WI38 (cell line): Measurements from ENCODE around the gene SCP2.

ENCODE experiments used
- H3K4me3 ChIP-seq: 2 replicates; pipeline ENCODE4 v1.5.1; 2011; ENCODE audit warnings: low read depth, mild to moderate bottlenecking, control low read depth, low read length
- TF ChIP-seq, protein P1 (sequence below): IDR thresholded peaks from 2 replicates; pipeline ENCODE4 v1.5.1; 2012; ENCODE audit warnings: low read depth, mild to moderate bottlenecking, control low read depth, low read length

The SCP2 gene

DNA sequence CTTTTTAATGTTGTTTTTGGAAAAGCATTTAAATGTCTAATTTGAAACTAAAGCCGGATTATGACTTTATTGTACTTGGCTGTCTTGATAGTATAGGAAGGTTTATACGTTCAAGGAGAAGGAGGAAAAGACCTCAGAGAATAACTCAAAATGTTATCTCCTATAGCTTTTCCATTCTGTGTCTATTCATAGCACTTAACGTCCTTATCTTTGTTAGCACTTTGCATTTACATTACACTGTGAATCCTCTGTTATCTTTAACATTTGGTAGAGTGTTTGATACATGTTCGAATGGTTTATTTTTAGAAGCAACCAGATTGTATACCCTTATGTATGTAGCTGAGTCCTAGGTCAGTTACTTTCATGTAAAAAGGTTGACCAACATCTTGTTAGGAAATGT, 84.1 kb downstream of the SCP2 start:
- TF ChIP-seq, protein P1, sequence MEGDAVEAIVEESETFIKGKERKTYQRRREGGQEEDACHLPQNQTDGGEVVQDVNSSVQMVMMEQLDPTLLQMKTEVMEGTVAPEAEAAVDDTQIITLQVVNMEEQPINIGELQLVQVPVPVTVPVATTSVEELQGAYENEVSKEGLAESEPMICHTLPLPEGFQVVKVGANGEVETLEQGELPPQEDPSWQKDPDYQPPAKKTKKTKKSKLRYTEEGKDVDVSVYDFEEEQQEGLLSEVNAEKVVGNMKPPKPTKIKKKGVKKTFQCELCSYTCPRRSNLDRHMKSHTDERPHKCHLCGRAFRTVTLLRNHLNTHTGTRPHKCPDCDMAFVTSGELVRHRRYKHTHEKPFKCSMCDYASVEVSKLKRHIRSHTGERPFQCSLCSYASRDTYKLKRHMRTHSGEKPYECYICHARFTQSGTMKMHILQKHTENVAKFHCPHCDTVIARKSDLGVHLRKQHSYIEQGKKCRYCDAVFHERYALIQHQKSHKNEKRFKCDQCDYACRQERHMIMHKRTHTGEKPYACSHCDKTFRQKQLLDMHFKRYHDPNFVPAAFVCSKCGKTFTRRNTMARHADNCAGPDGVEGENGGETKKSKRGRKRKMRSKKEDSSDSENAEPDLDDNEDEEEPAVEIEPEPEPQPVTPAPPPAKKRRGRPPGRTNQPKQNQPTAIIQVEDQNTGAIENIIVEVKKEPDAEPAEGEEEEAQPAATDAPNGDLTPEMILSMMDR: no peak
- no peak overlapping the region for H3K4me3 ChIP-seq

DNA sequence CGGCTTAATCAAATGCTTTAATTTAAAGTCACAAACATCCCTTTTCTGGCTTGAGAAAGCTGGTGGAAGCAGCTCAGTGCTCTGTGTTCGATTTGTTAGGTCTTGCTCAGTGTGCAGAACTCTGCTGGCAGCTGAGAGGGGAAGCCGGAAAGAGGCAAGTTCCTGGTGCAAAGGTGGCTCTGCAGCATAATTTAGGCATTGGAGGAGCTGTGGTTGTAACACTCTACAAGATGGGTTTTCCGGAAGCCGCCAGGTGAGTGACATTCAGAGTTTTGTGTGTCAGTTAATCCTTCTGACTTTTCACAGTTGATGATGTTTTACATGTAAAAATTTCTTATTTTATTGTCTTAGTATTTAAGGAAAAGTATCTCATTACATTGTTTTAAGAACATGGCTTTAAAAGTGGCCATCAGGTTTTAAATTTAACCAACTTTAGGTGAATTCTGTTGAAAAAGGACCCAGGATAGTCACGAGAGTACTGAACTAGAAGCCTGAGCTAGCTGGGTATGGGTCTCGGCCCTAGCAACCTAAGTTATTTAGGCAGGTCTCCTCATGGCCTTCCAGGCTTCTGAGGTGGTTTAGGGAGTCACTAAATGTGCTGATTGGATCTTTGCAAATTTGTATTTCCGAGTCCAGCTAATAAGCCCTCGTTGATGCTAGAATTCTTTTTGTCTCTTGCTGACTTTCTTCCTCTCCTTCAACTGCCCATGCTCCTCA, 87.9 kb downstream of the SCP2 start:
- H3K4me3 ChIP-seq: peak overlapping the region; percentile 87
- TF ChIP-seq, protein P1: no peak

DNA sequence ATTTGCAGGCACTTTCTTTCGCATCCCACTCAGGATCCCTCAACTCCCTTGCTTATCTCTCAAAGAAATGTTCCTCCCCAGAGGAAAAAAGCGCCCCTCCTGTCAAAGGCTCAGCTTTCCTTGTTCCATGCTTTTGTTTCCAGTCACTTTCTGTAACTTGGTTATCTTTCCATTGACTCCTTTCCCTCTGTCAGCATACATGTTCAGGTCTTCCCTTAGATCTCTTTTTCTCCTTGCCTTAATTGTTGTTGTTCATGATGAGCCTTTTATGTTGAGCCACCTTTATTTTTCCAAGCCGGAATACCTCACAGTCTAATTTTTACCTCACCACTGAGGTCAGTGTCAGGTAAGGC, 88.4 kb downstream of the SCP2 start:
- TF ChIP-seq, protein P1: no peak
- H3K4me3 ChIP-seq: peak overlapping the region; percentile 87

DNA sequence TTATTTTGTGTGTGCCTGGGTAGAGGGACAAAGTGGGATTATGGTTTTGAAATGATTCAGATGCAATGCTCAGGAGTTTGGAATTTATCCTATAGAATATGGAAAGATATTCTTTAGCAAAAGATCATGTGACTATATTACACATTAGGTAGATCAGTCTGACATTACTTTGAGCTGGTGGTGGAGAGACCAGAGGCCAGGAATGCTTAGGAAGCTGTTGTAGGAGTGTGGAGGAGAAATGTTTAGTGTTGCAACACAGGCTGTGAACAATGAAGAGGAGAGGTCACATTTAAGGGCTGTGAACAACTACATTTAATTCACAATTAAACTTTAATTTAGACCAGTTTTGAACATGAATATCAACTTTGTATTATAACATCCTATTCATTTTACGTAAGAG, 89.6 kb downstream of the SCP2 start:
- TF ChIP-seq, protein P1: no peak
- H3K4me3 ChIP-seq: peak overlapping the region; percentile 87

DNA sequence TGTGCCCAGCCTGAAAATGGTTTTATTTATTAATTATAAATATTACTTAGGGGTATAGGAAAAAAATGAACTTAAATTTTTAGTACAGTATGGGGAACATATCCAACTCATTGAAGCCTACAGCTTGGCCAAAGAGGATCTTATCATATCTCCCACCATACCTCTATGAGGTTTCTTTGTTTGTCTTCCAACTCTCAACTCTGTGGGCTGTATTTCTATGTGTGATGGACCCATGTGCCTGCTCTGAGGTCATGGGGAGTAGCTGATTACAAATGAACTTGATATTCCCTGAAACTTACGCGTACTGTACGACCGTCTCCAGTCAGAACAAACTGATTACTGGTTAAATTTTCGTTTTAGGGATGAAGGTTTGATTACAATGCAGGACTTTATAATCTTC, 93.5 kb downstream of the SCP2 start:
- H3K4me3 ChIP-seq: no peak overlapping the region
- TF ChIP-seq, protein P1: no peak

DNA sequence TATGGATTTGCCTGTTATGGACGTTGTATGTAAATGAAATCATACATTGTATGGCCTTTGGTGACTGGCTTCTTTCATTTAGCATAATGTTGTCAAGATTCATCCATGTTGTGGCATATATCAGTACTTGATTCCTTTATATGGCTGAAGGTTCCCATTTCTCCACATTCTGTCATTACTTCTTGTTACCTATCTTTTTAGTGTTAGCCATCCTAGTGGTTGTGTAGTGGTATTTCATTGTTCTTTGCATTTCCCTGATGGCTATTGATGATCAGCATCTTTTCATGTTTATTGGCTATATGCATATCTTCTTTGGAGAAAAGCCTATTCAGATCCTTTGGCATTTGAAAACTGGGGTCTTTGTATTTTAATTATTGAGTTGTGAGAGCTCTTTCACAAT, 95.1 kb downstream of the SCP2 start:
- TF ChIP-seq, protein P1: no peak
- H3K4me3 ChIP-seq: no peak overlapping the region

DNA sequence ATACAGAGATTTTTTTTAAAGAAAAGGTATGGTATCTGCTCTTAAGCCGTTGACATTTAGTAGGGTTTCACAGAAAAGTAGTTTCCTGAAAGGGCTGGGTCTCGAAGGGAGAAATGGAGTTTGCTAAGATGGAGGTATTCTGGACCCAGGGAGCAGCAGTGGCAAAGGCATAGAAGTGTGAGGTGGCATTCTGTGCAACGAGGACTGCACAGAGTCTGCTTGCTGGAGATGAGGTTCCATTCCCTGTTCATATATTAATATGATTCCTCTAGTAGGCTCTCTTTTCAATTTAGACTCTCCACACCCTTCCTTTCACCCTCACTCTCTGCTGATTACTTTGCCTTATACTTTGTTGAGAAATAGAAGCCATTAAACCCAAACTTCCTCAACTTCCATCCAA, 96.5 kb downstream of the SCP2 start:
- TF ChIP-seq, protein P1: no peak
- H3K4me3 ChIP-seq: no peak overlapping the region
